ENCODE results near the gene TMEM101. TPM values are rescaled to one million over a fixed set of nuclear protein-coding genes. Genes with fewer than 3 reads are reported as not detected.
A peak's percentile ranks its signal among the peaks of the same experiment; 100 is the strongest.

TMEM101 gene
- total and polyA plus RNA-seq, 2 of the 13 experiments (the other 11 are each of a cell fraction or from before 2014, with no cell fraction given), result 72.0 to 100 TPM

DNA sequence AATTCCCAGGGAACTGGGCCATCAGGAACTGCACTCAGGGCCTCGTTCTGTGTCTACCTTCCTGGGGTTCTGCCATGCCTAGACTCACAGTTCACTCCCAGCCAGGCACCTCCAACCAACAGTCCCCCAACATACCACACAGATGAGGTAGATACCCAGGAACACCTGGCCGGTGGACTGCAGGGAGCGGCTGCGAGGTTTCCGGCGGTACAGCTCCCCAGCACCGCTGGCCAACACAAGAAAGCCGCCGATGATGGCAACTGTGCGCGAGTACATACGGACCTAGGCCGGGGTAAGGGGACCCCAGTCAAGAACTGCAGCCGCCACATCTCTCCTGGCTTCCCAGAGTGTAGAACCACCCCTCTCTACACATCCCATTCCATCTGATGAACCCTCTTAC, 1.9 kb downstream of the TMEM101 start:
- no peak overlapping the region for H3K27ac ChIP-seq (ENCODE audit: extremely low read length, insufficient read depth, low read length)
- 96% methylated on average over 11 of the region's 14 CpGs for WGBS (ENCODE audit: low lambda C conversion rate)
- FAIRE-seq, result no peak
- POLR2A ChIA-PET, result interaction anchor here (0.8 to 1.5 kb wide), 4 partner anchors 10 to 88 kb away, joined by 3 to 4 read pairs (median 4); no protein-coding TSS in a partner anchor
- H3K9me3 ChIP-seq (ENCODE audit: low read length), result no peaks in the 10 kb centered on the region
- no peak for DNase-seq (ENCODE audit: low spot score)
- no peaks in the 10 kb centered on the region; a peak in 1 of 5 replicates for H3K27me3 ChIP-seq (ENCODE audit: control insufficient read depth in 1 of 2, insufficient read depth in 2 of 2, low read length in 2 of 2)
- peaks cover 8% of the 10 kb centered on the region for H3K79me2 ChIP-seq (ENCODE audit: insufficient read depth, low read length)
- CTCF ChIA-PET (ENCODE audit: low intra/inter-chr PET ratio, low total read pairs), result no interaction called here
- H3K4me3 ChIP-seq (replicated peaks in 1 of 3; ENCODE audit: insufficient read depth in 1 of 3, low read depth in 2 of 3, low read length in 3 of 3), result no peak overlapping the region
- no peak overlapping the region for H2AFZ ChIP-seq (ENCODE audit: low read length)
- in situ Hi-C loops (cut with HindIII; ENCODE audit: extremely low pct_ligation_motif_present, low pct_unique_long_range_greater_than_20kb) (no loop called here), intact Hi-C loops (cut with micrococcal nuclease; ENCODE audit: unreplicated experiment) (no loop called here)
- no peak overlapping the region for H3K4me2 ChIP-seq (ENCODE audit: low read depth, low read length)
- peaks cover 40% of the 10 kb centered on the region for H3K4me1 ChIP-seq (ENCODE audit: insufficient read depth, low read length)
- BruUV-seq (replicated peaks), result no TSS peak
- no peak for ATAC-seq
- H3K9ac ChIP-seq (ENCODE audit: insufficient read depth, low read depth, low read length), result no peak overlapping the region
- peaks cover 3 to 13% of the 10 kb centered on the region in 2 experiments; a peak in 3 of 5 replicates for H3K36me3 ChIP-seq (replicated peaks in 1 of 2; ENCODE audit: control insufficient read depth in 1 of 2, insufficient read depth in 2 of 2, low read length in 2 of 2)
- no peaks in the 10 kb centered on the region for H4K20me1 ChIP-seq (ENCODE audit: insufficient read depth, low read length)
- TF ChIP-seq KLF12 (CRISPR knock-in tag; IDR thresholded peaks at IDR 0.05; ENCODE audit: borderline replicate concordance), result no peak
- no peak for TF ChIP-seq ZNF180 (CRISPR knock-in tag; IDR thresholded peaks at IDR 0.05; ENCODE audit: borderline replicate concordance, low read depth)
- TF ChIP-seq MED1 (CRISPR knock-in tag; IDR thresholded peaks at IDR 0.05), result no peak
- no peak for TF ChIP-seq ZNF256 (CRISPR knock-in tag; conservative IDR thresholded peaks at IDR 0.05)
- TF ChIP-seq ZNF3 (CRISPR knock-in tag; IDR thresholded peaks at IDR 0.05), result no peak
- no peak for TF ChIP-seq KLF16 (CRISPR knock-in tag; IDR thresholded peaks at IDR 0.05)
- TF ChIP-seq AGO2 (optimal IDR thresholded peaks at IDR 0.05; ENCODE audit: low read depth, low read length), result peak; percentile 39
- TF ChIP-seq, protein P1, sequence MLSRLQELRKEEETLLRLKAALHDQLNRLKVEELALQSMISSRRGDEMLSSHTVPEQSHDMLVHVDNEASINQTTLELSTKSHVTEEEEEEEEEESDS (CRISPR knock-in tag; IDR thresholded peaks at IDR 0.05; ENCODE audit: borderline replicate concordance), result no peak
- TF ChIP-seq, protein P2, sequence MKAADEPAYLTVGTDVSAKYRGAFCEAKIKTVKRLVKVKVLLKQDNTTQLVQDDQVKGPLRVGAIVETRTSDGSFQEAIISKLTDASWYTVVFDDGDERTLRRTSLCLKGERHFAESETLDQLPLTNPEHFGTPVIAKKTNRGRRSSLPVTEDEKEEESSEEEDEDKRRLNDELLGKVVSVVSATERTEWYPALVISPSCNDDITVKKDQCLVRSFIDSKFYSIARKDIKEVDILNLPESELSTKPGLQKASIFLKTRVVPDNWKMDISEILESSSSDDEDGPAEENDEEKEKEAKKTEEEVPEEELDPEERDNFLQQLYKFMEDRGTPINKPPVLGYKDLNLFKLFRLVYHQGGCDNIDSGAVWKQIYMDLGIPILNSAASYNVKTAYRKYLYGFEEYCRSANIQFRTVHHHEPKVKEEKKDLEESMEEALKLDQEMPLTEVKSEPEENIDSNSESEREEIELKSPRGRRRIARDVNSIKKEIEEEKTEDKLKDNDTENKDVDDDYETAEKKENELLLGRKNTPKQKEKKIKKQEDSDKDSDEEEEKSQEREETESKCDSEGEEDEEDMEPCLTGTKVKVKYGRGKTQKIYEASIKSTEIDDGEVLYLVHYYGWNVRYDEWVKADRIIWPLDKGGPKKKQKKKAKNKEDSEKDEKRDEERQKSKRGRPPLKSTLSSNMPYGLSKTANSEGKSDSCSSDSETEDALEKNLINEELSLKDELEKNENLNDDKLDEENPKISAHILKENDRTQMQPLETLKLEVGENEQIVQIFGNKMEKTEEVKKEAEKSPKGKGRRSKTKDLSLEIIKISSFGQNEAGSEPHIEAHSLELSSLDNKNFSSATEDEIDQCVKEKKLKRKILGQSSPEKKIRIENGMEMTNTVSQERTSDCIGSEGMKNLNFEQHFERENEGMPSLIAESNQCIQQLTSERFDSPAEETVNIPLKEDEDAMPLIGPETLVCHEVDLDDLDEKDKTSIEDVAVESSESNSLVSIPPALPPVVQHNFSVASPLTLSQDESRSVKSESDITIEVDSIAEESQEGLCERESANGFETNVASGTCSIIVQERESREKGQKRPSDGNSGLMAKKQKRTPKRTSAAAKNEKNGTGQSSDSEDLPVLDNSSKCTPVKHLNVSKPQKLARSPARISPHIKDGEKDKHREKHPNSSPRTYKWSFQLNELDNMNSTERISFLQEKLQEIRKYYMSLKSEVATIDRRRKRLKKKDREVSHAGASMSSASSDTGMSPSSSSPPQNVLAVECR (CRISPR knock-in tag; IDR thresholded peaks at IDR 0.05; ENCODE audit: borderline replicate concordance), result 0 out of 2 replicates have a peak, but pooled peaks have one; percentile 19
- no peak for TF ChIP-seq ZNF589 (CRISPR knock-in tag; conservative IDR thresholded peaks at IDR 0.05)
- no peak for TF ChIP-seq ZBTB21 (CRISPR knock-in tag; IDR thresholded peaks at IDR 0.05)
- TF ChIP-seq ETV5 (CRISPR knock-in tag; IDR thresholded peaks at IDR 0.05; ENCODE audit: borderline replicate concordance), result no peak
- TF ChIP-seq, protein P3, sequence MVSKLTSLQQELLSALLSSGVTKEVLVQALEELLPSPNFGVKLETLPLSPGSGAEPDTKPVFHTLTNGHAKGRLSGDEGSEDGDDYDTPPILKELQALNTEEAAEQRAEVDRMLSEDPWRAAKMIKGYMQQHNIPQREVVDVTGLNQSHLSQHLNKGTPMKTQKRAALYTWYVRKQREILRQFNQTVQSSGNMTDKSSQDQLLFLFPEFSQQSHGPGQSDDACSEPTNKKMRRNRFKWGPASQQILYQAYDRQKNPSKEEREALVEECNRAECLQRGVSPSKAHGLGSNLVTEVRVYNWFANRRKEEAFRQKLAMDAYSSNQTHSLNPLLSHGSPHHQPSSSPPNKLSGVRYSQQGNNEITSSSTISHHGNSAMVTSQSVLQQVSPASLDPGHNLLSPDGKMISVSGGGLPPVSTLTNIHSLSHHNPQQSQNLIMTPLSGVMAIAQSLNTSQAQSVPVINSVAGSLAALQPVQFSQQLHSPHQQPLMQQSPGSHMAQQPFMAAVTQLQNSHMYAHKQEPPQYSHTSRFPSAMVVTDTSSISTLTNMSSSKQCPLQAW (CRISPR knock-in tag; IDR thresholded peaks at IDR 0.05), result no peak
- TF ChIP-seq, protein P4, sequence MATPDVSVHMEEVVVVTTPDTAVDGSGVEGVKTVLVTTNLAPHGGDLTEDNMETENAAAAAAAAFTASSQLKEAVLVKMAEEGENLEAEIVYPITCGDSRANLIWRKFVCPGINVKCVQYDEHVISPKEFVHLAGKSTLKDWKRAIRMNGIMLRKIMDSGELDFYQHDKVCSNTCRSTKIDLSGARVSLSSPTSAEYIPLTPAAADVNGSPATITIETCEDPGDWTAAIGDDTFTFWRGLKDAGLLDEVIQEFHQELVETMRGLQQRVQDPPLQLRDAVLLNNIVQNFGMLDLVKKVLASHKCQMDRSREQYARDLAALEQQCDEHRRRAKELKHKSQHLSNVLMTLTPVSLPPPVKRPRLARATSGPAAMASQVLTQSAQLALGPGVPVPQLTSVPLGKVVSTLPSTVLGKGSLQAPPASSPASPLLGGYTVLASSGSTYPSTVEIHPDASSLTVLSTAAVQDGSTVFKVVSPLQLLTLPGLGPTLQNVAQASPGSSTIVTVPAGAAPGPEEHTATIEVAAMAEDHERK (CRISPR knock-in tag; IDR thresholded peaks at IDR 0.05; ENCODE audit: low read depth), result no peak
- TF ChIP-seq ZSCAN30 (CRISPR knock-in tag; IDR thresholded peaks at IDR 0.05), result no peak
- TF ChIP-seq SOX13 (IDR thresholded peaks at IDR 0.05), result no peak
- no peak for TF ChIP-seq SOX13 (CRISPR knock-in tag; conservative IDR thresholded peaks at IDR 0.05 in 1 of 2, IDR thresholded peaks at IDR 0.05 in 1 of 2)
- TF ChIP-seq TBX3 (IDR thresholded peaks at IDR 0.05; ENCODE audit: borderline replicate concordance), result no peak

Data from HepG2 (cell line).